GM12801 (cell line): Measurements from ENCODE around the gene EPB41L5.

Experiments used
- TF ChIP-seq, protein P1 (sequence below): IDR thresholded peaks from one replicate; pipeline ENCODE4 v1.5.1; 2011; ENCODE audit warnings: control low read depth; ENCODE audit not compliant: insufficient read length; ENCODE audit errors: extremely low read depth

Gene EPB41L5

DNA sequence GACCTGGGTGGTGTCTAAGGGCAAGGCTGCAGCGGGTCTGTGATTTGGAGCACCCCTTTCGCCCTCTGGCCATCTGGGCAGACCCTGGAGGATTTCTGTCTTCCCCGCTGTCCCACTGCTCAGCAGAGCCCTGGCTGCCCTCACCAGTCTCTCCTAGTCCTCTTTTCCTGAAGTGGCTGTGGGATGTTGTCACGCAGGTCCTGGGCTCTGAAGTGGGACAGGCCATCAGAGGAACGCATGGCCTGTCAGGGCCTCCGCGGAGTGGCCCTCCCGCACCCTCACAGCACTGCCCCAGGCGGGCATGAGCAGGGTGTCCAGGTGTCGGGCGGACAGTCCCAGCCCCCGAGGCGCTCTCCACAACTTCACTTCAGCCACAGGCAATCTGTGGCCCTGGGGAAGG is 211.4 kb downstream of the EPB41L5 start:
- TF ChIP-seq, protein P1, sequence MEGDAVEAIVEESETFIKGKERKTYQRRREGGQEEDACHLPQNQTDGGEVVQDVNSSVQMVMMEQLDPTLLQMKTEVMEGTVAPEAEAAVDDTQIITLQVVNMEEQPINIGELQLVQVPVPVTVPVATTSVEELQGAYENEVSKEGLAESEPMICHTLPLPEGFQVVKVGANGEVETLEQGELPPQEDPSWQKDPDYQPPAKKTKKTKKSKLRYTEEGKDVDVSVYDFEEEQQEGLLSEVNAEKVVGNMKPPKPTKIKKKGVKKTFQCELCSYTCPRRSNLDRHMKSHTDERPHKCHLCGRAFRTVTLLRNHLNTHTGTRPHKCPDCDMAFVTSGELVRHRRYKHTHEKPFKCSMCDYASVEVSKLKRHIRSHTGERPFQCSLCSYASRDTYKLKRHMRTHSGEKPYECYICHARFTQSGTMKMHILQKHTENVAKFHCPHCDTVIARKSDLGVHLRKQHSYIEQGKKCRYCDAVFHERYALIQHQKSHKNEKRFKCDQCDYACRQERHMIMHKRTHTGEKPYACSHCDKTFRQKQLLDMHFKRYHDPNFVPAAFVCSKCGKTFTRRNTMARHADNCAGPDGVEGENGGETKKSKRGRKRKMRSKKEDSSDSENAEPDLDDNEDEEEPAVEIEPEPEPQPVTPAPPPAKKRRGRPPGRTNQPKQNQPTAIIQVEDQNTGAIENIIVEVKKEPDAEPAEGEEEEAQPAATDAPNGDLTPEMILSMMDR = no peak

DNA sequence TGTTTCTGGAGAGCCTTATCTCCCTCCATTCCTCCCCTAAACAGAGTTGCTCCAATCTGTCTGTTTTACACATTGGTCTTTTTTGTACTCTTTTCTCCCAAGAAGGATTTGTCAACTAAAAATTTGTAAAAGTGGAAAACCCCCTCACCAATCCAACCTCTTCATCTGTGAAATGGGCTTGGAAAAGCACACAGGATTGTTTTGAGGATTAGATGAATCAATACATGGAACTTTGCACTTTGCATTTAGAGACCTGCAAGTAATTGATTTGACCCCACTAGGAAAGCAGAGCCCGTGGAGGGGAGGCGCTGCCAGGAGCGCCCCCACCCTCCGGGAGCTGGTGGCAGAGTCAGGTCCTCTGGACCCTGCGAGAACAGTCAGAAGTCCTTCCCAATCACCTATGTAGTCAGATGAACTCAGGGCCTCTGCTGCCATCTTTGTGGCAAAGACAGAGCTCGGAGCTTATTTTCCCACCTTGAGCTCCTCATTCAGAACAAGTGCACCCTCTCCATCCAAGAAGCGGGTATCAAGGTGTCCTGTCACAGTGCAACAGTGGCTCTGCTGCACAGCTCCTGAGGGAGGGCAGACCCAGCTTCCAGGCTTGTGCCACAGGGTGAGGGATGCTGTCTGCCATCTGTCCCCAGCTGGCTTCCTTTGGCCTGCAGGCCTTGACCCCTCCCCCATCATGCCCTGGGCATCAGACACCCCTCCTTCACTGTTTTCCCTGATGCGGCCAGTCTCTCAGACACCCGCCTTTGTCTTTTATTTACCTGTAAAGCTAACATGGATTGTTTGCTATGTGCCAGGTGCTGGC is 212.1 kb downstream of the EPB41L5 start:
- TF ChIP-seq, protein P1 = no peak

DNA sequence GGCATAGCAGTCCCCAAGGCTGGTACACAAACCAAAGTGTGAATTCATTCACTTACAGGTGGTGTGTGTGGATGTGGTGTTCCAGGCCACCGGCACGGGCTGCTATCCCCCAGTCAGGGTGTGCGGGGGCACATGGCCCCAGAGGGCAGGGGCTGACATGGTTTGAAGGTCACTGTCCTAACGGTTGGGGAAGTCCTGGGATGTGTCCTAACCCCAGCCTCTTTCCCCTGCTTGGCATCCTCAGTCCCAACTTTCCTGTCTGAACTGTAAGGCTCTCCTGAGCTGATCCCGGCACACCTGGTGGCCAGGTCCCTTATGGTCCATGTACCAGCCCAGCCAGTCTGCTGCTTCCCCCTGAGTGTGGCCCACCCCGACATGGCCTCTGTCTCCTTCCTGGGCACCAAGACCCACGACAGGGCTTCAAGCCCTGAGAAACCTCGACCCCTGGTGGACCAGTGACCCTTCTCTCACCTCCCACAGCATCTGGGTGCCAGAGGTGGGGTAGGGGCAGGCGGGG is 212.7 kb downstream of the EPB41L5 start:
- TF ChIP-seq, protein P1 = no peak

DNA sequence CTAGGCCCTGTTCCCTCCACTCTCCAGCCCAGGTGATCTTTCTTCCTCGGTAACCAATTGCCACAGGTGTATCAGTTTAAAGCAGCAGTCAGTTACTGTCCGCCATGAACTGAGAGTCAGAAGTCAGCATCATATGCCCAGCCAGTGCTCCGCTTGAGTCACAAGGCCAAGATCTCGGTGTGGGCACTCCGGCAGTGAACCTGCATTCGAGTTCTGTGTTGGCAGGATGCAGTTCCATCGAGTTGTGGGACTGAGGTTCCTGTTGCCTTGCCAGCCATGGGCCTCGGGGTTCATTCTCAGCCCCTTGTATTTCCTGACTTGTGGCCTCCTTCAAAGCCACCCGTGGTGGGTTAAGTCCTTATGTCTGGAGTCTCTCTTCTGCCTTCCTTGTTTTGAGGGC is 213.4 kb downstream of the EPB41L5 start:
- TF ChIP-seq, protein P1 = no peak

DNA sequence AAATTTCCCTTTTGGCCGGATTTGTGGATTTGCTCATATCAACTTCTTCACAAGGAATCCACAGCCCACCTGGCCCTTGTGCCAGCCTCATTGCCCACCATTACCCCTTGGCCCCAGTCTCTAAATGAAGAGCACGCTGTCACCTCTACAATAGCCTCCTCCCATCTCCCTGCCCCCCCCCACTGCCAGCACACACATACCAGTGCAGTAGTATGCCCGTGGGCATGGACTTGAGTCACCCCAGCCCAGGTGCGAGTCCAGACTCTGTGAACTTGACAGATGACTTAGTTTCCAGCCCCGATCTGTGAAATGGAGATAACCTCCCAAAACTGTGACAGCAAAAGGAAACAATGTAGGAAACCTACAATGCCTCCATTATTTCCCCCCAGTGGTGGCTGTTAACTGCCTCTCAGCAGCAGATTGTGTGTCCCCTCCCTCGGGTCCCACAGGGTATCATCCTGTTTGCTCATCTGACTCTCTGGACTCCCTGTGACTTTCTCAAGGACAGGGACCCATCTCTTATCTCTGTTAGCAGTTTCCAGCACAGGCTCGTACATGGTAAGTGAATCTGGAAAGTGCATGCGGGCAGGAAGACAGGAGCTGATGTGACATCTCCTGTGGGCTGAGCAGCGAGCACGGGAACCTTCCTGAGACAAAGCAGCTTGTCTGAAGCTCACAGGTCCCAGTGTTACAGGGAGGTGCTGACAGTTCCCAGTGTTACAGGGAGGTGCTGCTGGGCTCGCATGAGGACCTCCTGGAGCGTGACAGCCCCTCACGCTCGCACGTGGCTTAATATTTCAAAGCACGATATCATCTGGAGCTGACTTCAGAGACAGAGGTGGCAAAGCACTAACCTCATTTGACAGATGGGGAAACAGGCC is 214.5 kb downstream of the EPB41L5 start:
- TF ChIP-seq, protein P1 = no peak

DNA sequence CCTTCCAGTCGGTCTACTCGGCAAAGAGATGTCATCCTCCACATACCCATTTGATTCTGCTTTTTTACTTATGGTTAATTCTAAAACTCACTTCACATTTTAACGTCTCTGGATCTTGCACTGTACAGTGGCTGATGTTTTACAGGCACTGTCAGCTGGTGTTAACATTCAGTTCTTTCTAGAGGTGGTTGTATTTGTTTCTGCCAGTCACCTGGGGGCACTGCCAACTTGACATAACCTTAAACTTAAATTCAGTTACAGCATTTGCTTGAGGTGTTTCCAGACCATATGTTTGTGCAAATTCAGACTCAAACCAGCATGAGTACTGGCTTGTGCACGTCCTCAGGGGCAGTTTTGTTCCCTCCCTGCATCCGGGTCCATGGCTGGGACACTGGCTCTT is 215.6 kb downstream of the EPB41L5 start:
- TF ChIP-seq, protein P1 = no peak
